Right lobe of liver (tissue), 4 donors: Measurements from ENCODE around the gene MDFIC.

Experiments
- POLR2A ChIP-seq: fragments of 450-650 bp; IDR thresholded peaks from one replicate; pipeline ENCODE4 v1.6.1; 2017; ENCODE audit warnings: antibody characterized with exemption, mild to moderate bottlenecking
- TF ChIP-seq, protein P1 (sequence below), 4 donors: fragments of 200-600 bp in 3 of 4; fragments of 450-650 bp in 1 of 4; IDR thresholded peaks; one replicate each; pipeline versions ENCODE4 v1.5.1 to v1.8.0; 2016 to 2022; ENCODE audit warnings: antibody characterized with exemption in 4 of 4, mild to moderate bottlenecking in 2 of 4
- donor health status: DM: no; HTN: no; CAD: no.
- donor health status: DM: no; HTN: no; CAD: no.
- donor health status: DM: no; HTN: yes; CAD: no.

DNA sequence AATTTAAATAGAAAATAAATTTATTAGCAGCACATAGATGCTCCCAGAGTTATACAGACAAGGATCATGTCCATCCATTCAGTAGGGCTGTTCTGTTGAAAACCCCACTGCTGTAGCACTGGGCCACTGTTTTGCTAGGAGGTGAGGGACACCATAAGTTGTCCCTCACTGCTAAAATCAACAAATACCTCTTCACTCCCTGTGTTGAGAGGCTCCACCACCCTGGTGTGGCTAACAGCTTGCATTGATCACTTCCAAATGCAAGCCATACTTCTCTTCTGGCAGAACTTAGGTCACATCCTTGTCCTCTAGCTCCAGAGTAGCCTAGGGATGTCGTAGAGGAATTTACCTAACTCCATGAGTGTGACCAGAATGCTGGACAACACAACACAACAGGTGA, 55.4 kb downstream of the MDFIC start:
- TF ChIP-seq, protein P1, sequence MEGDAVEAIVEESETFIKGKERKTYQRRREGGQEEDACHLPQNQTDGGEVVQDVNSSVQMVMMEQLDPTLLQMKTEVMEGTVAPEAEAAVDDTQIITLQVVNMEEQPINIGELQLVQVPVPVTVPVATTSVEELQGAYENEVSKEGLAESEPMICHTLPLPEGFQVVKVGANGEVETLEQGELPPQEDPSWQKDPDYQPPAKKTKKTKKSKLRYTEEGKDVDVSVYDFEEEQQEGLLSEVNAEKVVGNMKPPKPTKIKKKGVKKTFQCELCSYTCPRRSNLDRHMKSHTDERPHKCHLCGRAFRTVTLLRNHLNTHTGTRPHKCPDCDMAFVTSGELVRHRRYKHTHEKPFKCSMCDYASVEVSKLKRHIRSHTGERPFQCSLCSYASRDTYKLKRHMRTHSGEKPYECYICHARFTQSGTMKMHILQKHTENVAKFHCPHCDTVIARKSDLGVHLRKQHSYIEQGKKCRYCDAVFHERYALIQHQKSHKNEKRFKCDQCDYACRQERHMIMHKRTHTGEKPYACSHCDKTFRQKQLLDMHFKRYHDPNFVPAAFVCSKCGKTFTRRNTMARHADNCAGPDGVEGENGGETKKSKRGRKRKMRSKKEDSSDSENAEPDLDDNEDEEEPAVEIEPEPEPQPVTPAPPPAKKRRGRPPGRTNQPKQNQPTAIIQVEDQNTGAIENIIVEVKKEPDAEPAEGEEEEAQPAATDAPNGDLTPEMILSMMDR (IDR thresholded peaks at IDR 0.05) = no peak
- no peak for TF ChIP-seq POLR2A
